Uterine smooth muscle cell (primary cell): Measurements from ENCODE around the gene OXER1. TPM values are rescaled to one million over a fixed set of nuclear protein-coding genes. Genes with fewer than 3 reads are reported as not detected.

Experiments
- total RNA-seq: library from RNA; depleted of rRNA; stranded (reverse); fragments of >200 nt; gene quantifications from 2 replicates; pipeline ENCODE4 v1.2.3, GENCODE V29; 2014

Gene OXER1
- 0.12 TPM in 1 of 2 replicates, not detected in the other for total RNA-seq

GRCh38 chr2:42764096-42764495, at the start of gene OXER1:
TSS of gene OXER1 (minus strand) at chr2:42764135. CDS start at chr2:42764062, 73 bp downstream.

GRCh38 chr2:42792583-42793333, 28.8 kb upstream of the OXER1 start, which contains the start of gene HAAO:
TSS of gene HAAO (minus strand) at chr2:42792583. CDS start at chr2:42792536, 47 bp downstream.

Other genes starting within 250 kb of the OXER1 start
- 29.7 and 32.5 TPM in 2 replicates for gene MTA3, start 195.5 kb downstream of the OXER1 start, total RNA-seq
- 0.25 and 0.44 TPM in 2 replicates for gene HAAO, start 28.4 kb upstream of the OXER1 start, total RNA-seq